HepG2 (cell line): ENCODE measurements around the gene SEMA3F. TPM values are rescaled to one million over a fixed set of nuclear protein-coding genes. Genes with fewer than 3 reads are reported as not detected.

Source experiments
- CEBPZ ChIP-seq: IDR thresholded peaks from 2 replicates; pipeline ENCODE4 v1.6.1; 2012; ENCODE audit warnings: low read length, improper control_type of control experiment
- CREM ChIP-seq, 2 experiments: sonication (generic) in 1 of 2; formaldehyde crosslinking in 1 of 2; IDR thresholded peaks; 2 replicates each; pipeline versions ENCODE4 v1.4.0 to v1.6.1; 2016 to 2020; ENCODE audit warnings: antibody characterized with exemption in 1 of 2, mild to moderate bottlenecking in 1 of 2, missing genetic modification reagents in 1 of 2
- CTCF ChIP-seq: sonication (generic); formaldehyde crosslinking; IDR thresholded peaks from 2 replicates; pipeline ENCODE4 v1.5.0; 2020; ENCODE audit warnings: mild to moderate bottlenecking, missing genetic modification reagents, moderate library complexity
- DPF2 ChIP-seq: sonication (generic); formaldehyde crosslinking; IDR thresholded peaks from 2 replicates; pipeline ENCODE4 v1.4.0; 2020; ENCODE audit warnings: mild to moderate bottlenecking, low read depth, missing genetic modification reagents, borderline replicate concordance
- EEA1 ChIP-seq: sonication (generic); formaldehyde crosslinking; IDR thresholded peaks from 2 replicates; pipeline ENCODE4 v1.5.1; 2020; ENCODE audit warnings: mild to moderate bottlenecking, missing genetic modification reagents, borderline replicate concordance
- GMEB2 ChIP-seq: IDR thresholded peaks from 2 replicates; pipeline ENCODE4 v1.6.1; 2016; ENCODE audit warnings: missing biosample characterization, missing genetic modification reagents, low read depth
- KMT2B ChIP-seq: IDR thresholded peaks from 2 replicates; pipeline ENCODE4 v1.6.1; 2016; ENCODE audit warnings: missing genetic modification reagents, missing compliant biosample characterization
- PAWR ChIP-seq: sonication (generic); formaldehyde crosslinking; IDR thresholded peaks from 2 replicates; pipeline ENCODE4 v1.4.0; 2020; ENCODE audit warnings: missing genetic modification reagents, mild to moderate bottlenecking, borderline replicate concordance
- REPIN1 ChIP-seq: sonication (generic); formaldehyde crosslinking; IDR thresholded peaks from 2 replicates; pipeline ENCODE4 v1.8.0; 2022; ENCODE audit warnings: missing genetic modification reagents, low read depth, mild to moderate bottlenecking, borderline replicate concordance
- RFX5 ChIP-seq: IDR thresholded peaks from 2 replicates; pipeline ENCODE4 v1.6.1; 2011; ENCODE audit warnings: low read depth, low read length, improper control_type of control experiment
- SMARCE1 ChIP-seq: fragments of 450-650 bp; IDR thresholded peaks from 2 replicates; pipeline ENCODE4 v1.6.1; 2017; ENCODE audit warnings: borderline replicate concordance
- ZBTB38 ChIP-seq: sonication (generic); formaldehyde crosslinking; IDR thresholded peaks from 2 replicates; pipeline ENCODE4 v1.5.1; 2020; ENCODE audit warnings: mild to moderate bottlenecking, missing genetic modification reagents
- ZNF101 ChIP-seq: sonication (generic); formaldehyde crosslinking; IDR thresholded peaks from 2 replicates; pipeline ENCODE4 v1.4.0; 2020; ENCODE audit warnings: mild to moderate bottlenecking, low read depth, missing genetic modification reagents, borderline replicate concordance
- ZNF256 ChIP-seq: sonication (generic); formaldehyde crosslinking; conservative IDR thresholded peaks from 2 replicates; pipeline ENCODE4 v1.4.0; 2020; ENCODE audit warnings: missing genetic modification reagents
- ZNF264 ChIP-seq: sonication (generic); formaldehyde crosslinking; IDR thresholded peaks from 2 replicates; pipeline ENCODE4 v1.4.0; 2020; ENCODE audit warnings: missing genetic modification reagents
- ZNF496 ChIP-seq: sonication (generic); formaldehyde crosslinking; IDR thresholded peaks from 2 replicates; pipeline ENCODE4 v1.8.1; 2023; ENCODE audit warnings: mild to moderate bottlenecking, moderate library complexity, missing genetic modification reagents; ENCODE audit not compliant: insufficient replicate concordance
- ZNF547 ChIP-seq: sonication (generic); formaldehyde crosslinking; IDR thresholded peaks from 2 replicates; pipeline ENCODE4 v1.5.1; 2020; ENCODE audit warnings: mild to moderate bottlenecking, missing genetic modification reagents
- polyA plus RNA-seq, 8 experiments: library from polyadenylated mRNA; depleted of rRNA in 3 of 8; stranded (reverse) in 7 of 8; unstranded in 1 of 8; fragments of >200 nt; fragmentation: Illumina TruSeq in 4 of 8; extraction: Trizol in 4 of 8; gene quantifications; 2 replicates each; pipeline versions ENCODE4 v1.2.1 to v1.2.3, GENCODE V29; 2011 to 2016; ENCODE audit warnings: low read depth in 4 of 8, missing spikeins in 1 of 8, mixed read lengths in 1 of 8; ENCODE audit not compliant: insufficient read depth in 1 of 8
- total RNA-seq, 5 experiments: library from RNA; depleted of rRNA; stranded (reverse); fragments of >200 nt; fragmentation: Illumina TruSeq; extraction: Trizol; gene quantifications; 2 replicates each; pipeline ENCODE4 v1.2.3, GENCODE V29; 2016; ENCODE audit warnings: low read depth in 1 of 5
- TF ChIP-seq, protein P1 (sequence below): sonication (generic); formaldehyde crosslinking; IDR thresholded peaks from 2 replicates; pipeline ENCODE4 v1.4.0; 2020; ENCODE audit warnings: mild to moderate bottlenecking, missing genetic modification reagents
- TF ChIP-seq, protein P2 (sequence below): IDR thresholded peaks from 2 replicates; pipeline ENCODE4 v1.6.1; 2016; ENCODE audit warnings: missing genetic modification reagents, missing compliant biosample characterization

Gene SEMA3F
- total and polyA plus RNA-seq, 2 of the 13 experiments (the other 11 are each of a cell fraction or from before 2014, with no cell fraction given), result 7.6 to 17.2 TPM

DNA sequence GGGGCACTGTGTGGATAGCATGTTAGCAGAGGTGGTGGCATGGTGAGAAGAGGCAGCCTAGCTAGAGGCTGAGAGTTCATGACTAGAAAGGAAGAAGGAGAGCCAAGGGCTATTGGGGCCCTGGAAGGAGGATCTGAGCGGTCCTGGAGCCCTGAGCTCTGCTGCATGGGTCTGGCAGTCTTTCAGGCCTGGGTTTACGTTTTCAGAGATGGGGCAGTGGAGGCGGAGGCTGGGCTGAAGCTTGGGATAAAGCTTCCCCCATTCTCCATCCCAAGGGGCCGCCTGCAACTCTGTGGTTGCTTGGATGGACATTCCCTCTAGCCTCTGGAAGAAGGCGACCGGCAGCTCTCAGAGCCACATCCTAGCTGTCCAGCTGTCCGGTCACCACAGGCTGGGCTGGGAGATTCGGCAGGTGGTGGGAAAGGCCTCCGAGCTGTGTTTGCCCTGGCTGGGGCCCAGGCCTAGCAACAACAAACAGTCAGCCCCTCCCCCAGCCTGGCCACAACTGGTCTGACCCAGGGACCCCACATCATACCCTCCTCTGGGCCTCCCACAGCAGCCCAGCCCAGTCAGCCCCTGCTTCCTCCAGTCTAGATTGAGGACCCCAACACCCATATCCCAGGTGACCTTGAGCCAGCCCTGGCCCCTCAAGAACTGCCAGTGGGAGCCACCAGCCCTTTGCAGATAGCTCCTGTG lies 48.1 kb downstream of the SEMA3F start (continued):
- TF ChIP-seq GMEB2 (no peak), ZNF264 (CRISPR knock-in tag) (no peak), ZNF496 (CRISPR knock-in tag) (no peak), DPF2 (CRISPR knock-in tag) (no peak), PAWR (CRISPR knock-in tag) (0 out of 2 replicates have a peak, but pooled peaks have one; percentile 77), ZNF256 (CRISPR knock-in tag) (no peak), REPIN1 (CRISPR knock-in tag) (no peak), ZBTB38 (CRISPR knock-in tag) (no peak; the same call in 1 of the 2 replicates), RFX5 (no peak; the same call in 1 of the 2 replicates), CTCF (CRISPR knock-in tag) (0 out of 2 replicates have a peak, but pooled peaks have one; percentile 16), CREM (IDR thresholded peaks at IDR 0.05) (peak; percentile 54; the same call in 1 of the 2 replicates), CREM (CRISPR knock-in tag; IDR thresholded peaks at IDR 0.05) (no peak), KMT2B (CRISPR knock-in tag) (no peak), CEBPZ (no peak), ZNF101 (no peak), EEA1 (CRISPR knock-in tag) (no peak), SMARCE1 (no peak), ZNF547 (CRISPR knock-in tag) (no peak)
- TF ChIP-seq, protein P1, sequence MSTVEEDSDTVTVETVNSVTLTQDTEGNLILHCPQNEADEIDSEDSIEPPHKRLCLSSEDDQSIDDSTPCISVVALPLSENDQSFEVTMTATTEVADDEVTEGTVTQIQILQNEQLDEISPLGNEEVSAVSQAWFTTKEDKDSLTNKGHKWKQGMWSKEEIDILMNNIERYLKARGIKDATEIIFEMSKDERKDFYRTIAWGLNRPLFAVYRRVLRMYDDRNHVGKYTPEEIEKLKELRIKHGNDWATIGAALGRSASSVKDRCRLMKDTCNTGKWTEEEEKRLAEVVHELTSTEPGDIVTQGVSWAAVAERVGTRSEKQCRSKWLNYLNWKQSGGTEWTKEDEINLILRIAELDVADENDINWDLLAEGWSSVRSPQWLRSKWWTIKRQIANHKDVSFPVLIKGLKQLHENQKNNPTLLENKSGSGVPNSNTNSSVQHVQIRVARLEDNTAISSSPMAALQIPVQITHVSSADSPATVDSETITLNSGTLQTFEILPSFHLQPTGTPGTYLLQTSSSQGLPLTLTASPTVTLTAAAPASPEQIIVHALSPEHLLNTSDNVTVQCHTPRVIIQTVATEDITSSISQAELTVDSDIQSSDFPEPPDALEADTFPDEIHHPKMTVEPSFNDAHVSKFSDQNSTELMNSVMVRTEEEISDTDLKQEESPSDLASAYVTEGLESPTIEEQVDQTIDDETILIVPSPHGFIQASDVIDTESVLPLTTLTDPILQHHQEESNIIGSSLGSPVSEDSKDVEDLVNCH, result 0 out of 2 replicates have a peak, but pooled peaks have one; percentile 43
- TF ChIP-seq, protein P2, sequence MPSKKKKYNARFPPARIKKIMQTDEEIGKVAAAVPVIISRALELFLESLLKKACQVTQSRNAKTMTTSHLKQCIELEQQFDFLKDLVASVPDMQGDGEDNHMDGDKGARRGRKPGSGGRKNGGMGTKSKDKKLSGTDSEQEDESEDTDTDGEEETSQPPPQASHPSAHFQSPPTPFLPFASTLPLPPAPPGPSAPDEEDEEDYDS (CRISPR knock-in tag), result peak; percentile 80
